Measurements from ENCODE around the gene ACOX3.
A peak's percentile ranks its signal among the peaks of the same experiment; 100 is the strongest.
"Not testable (repeated sequence)": the region's sequence is repeated elsewhere in the genome, so short reads cannot be mapped to it uniquely, and the experiment has no call there.

Gene ACOX3

GRCh38 chr4:8440492-8441311 lies at the start of gene ACOX3, which contains the start of gene TRMT44:
Gene ACOX3, minus strand, starts transcription at chr4:8440723. Its CDS starts 24,202 bp downstream, at chr4:8416521.
Gene TRMT44, plus strand, starts transcription at chr4:8440777. Its CDS starts 46 bp downstream, at chr4:8440823.
- peak; percentile 92 for DNase-seq

GRCh38 chr4:8488791-8489369 lies 48.4 kb upstream of the ACOX3 start:
- DNase-seq = no peak

DNA sequence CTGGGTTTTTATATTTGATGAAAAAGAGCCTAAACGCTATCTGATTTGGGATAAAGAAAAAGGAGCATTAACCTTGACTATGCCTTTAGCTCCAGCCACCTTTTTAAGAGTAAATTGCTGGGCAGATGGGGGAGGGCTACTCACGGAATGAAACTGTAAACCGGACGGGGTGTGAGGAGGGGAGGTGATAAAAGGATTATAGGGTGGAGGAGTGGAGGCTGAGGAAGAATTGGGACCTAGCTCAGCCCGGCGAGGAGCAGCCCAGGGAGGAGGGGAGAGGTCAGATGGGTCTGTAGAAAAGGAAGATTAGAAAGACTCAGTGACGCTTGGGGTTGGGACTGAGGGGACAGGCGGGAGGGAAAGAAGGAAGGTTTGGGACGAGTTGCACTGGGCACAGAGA lies 46.1 kb upstream of the ACOX3 start:
- not testable (repeated sequence) for DNase-seq

GRCh38 chr4:8480221-8480620 lies 39.7 kb upstream of the ACOX3 start:
- no peak for DNase-seq

DNA sequence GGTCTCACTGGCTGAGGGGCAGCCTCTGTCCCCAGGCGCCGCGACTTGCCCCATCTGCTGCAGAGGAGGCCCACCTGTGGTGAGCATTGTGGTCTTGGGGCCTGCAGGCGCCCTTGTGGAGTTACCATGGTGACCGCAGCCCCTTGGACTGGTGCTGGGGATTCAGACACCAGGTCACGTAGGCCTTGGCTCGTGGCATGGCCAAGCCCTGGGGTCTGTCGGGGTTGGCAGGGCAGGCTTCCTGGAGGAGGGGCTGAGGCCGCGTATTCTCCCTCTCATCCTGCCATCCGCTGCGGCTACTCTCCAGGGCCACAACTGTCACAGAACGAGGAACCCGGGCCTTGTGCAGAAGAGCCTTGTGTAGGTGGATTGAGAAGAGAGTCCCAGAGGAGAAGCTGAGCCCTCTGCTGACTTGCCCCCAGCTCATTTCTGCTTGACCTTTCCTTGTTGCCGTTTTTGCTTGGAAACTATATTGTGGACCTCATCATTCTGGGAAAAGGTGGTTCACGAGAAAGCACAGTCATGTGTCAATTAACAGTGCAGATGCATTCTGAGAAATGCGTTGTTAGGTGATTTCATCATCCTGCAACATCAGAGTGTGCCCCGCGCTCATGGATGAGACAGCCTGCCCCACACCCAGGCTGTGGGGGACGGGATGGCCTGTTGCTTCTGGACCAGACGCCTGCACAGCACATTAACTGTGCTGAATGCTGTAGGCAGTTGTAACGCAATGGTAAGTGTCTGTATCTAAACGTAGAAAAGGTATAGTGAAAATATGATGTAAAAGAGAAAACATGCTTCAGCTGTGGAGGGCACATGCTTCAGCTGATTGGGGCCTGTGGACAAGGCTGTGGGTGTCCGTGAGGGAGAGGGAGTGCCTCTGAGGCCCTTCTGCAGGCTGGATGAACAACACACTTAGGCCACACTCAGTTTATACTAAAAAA lies 38.5 kb upstream of the ACOX3 start:
- no peak for DNase-seq

- no peak for DNase-seq
These were observed 37.8 kb upstream of the ACOX3 start for GRCh38 chr4:8478371-8478770.

GRCh38 chr4:8477676-8478075 lies 37.2 kb upstream of the ACOX3 start:
- DNase-seq = no peak

- no peak for DNase-seq
These were observed 36.6 kb upstream of the ACOX3 start for GRCh38 chr4:8477095-8477635.

- DNase-seq = no peak
These were observed 35.4 kb upstream of the ACOX3 start for GRCh38 chr4:8475751-8476575.

GRCh38 chr4:8474856-8475255 lies 34.3 kb upstream of the ACOX3 start:
- no peak for DNase-seq

DNA sequence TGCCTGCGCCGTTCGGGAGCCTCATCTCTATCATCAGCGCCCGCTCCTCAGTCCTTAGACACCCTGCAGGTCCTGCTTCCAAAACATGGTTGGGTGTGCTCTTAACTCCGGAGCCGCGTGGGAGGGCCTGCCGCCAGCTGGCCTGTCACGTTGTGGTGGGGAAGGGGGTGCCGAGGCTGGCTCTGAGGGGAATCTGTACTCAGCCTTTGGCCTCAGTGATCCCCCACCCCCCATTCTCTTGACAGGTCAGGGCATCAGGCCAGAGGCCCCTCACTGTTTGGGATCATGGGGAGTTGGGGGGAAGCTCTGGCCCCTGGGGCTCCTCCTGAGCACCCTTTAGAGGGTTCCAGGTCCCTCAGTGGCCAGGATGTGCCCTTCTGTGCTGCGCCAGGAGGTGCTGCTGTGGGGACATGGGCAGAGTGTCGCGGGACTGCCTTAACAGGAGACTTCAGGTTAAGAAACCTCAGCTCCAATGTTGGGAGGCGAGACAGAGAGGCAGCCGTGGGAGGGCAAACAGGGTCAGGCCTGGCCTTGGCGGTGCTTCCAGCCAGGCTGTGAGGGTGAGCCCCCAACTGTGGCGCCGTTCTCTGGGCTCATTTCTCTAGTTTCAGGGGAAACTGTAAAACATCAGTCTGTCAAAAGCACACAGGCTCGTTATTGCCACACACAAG lies 33.5 kb upstream of the ACOX3 start:
- no peak for DNase-seq

DNA sequence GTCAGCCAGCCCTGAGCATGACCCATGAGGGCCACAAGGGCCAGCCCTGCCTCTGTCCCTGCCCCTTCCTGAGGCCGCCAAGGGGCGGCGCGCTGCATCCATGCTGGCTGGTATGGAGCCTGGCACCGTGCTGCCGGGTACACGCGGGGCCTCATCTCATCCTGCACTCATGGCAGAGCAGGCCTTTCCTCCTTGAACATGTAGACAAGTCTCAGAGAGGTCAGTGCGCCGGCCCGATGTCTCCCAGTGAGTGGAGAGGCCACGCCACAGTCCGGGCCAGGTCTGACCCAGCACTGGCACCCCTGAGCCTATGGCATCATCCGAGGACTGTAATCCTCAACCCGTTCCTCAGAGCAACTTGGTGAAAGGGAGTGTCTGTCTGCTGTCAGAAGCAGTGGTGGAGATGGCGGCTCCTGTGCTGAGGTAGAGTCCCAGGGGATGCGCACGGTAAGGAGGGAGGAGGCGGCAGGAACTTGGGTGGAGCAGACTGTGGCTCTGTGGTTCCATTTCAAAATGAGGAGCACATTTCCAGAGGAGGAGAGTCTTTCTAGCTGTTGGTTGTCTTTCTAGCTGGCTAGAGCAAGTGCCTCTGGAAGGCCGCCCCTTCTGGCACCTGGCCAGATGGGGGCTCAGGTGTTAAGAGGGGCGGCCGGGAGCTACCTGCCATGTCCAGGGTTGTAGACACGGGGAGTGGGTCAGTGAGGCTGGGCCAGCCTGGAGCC lies 32.8 kb upstream of the ACOX3 start:
- DNase-seq = no peak

GRCh38 chr4:8472689-8473197 lies 32.2 kb upstream of the ACOX3 start:
- DNase-seq = no peak

DNA sequence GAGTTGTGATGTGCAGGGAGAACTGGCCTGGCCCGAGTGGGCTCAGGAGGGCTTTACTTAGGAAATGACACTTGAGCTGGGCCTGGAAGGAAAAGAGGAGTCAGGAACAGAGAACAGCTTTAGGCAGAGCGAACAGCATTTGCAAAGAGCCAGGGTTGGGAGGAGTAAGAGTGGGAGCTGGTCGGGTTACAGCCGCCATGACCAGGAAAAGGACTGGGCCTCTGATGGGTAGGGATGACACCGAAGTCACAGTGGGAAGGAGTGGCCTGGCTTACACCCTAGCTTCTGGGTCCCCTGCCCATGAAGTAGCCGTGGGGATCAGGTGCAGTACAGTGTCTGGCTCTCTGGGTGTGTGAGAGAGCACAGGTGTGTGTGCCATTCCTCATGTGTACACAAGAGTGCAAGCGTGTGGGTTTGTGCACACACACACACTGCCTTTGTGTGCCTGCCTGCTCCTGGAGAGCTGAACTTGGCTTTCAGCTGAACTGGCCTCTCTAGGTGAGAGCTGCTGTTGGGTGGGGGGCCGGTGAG lies 31.7 kb upstream of the ACOX3 start:
- no peak for DNase-seq

DNA sequence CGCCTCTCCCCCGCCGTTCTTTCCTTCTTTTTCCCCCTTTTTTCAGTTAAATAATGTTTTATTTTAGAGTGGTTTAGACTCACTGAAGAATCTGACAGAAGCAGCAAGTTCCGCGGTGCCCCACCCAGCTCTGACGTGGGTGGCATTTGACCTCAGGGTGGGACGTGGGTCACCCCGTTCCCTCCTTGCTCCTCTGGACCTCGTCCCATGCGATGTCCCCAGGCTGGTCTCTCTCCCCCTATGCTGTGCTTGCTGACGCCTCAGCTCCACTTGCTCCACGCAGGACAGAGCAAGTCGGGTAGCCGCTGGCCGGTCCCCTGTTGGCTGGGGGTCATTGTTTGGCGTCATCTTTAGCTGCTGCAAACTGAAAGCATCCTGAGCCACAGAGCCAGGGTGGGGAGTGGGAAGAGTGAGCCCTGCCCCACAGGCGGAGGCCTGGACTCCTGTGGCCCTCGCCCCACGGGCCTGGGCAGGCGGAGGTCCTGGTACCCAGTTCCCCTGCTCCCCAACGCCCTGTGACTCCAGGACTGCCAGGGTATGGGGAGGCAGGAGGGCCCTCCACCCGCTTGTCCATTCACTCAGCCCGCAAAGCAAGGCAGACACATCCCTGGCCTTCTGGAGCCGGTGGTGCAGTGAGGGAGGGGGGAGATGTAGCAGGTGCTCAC lies 30.8 kb upstream of the ACOX3 start:
- no peak for DNase-seq

- no peak for DNase-seq
These were observed 30.0 kb upstream of the ACOX3 start for GRCh38 chr4:8470451-8471024.

GRCh38 chr4:8469550-8469949 lies 29.0 kb upstream of the ACOX3 start:
- no peak for DNase-seq

GRCh38 chr4:8468746-8469535 lies 28.4 kb upstream of the ACOX3 start:
- DNase-seq = peak; percentile 60

Data from CD4-positive, alpha-beta T cell treated with Interleukin-17A for 4 hours (primary cell).